RCC 7860 (cell line): Measurements from ENCODE around the gene SPTSSB.

ENCODE experiments used
- DNase-seq: peaks from one replicate; pipeline ENCODE4 v3.0.0-alpha.2; 2015; ENCODE audit warnings: low spot score
- FAIRE-seq: peaks from 2 replicates; lab custom pipeline; 2012; peaks lifted over from hg19 to GRCh38; lab: Jason Lieb, UNC

SPTSSB gene

GRCh38 chr3:161342629-161343028 lies 28.7 kb downstream of the SPTSSB start:
- DNase-seq: no peak
- no peak for FAIRE-seq

DNA sequence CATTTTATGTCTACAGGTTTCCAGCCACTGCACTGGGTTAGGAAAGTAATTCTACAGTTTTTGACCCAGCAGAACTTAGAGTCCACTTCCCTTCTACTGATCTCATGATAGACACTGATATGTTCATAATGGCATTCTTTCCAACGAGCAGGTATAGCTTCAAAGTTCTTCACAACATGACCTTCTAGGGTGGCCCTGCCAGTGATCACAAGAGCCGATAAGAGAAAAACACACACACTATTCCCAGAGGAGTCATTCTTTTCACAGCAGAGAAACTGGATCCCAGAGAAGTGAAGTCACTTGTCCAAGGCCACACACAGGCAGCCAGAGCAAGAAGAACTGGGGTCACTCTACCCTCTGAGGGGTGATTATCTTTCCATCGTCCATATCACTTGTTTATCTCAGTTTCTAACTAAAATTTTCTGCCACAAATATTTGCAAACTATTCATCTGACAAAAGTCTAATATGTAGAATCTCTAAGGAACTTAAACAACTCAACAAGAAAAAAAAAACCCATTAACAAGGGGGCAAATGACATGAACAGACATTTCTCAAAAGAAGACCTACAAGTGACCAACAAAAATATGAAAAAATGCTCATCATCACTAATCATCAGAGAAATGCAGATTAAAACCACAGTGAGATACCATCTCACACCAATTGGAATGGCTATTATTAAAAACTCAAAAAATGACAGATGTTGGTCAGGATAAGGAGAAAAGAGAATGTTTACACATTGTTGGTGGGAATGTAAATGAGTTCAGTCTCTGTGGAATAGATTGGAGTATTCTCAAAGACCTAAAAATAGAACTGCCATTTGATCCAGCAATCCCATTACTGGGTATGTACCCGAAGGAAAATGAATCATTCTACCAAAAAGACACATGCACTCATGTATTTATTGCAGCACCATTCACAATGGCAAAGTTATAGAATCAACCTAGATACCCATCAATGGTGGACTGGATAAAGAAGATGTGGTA lies 31.5 kb downstream of the SPTSSB start:
- FAIRE-seq: no peak
- no peak for DNase-seq

- DNase-seq: no peak
- no peak for FAIRE-seq
Measured at GRCh38 chr3:161337311-161337710, 34.0 kb downstream of the SPTSSB start.

DNA sequence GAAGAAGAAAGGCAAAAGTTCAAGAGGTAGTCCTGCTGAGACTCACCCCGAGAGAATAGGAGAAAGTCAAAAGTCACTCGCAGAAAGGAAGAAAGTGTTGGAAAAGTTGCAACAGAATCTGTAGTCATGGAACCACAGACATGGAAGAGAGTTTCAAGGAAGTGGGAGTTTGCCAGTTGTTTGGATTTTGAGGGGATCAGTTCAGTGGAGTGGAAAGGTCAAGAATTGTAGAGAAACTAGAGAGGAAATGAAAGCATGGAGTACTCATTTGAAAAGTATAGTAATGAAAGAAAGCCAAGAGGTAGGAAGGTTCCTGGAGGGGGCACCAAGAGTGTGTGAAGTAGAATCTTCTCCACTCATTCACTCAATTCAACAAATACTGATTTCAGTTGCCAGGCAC lies 34.7 kb downstream of the SPTSSB start:
- FAIRE-seq: no peak
- no peak for DNase-seq

- no peak for FAIRE-seq
- DNase-seq: no peak
Measured at GRCh38 chr3:161333696-161334095, 37.6 kb downstream of the SPTSSB start.

DNA sequence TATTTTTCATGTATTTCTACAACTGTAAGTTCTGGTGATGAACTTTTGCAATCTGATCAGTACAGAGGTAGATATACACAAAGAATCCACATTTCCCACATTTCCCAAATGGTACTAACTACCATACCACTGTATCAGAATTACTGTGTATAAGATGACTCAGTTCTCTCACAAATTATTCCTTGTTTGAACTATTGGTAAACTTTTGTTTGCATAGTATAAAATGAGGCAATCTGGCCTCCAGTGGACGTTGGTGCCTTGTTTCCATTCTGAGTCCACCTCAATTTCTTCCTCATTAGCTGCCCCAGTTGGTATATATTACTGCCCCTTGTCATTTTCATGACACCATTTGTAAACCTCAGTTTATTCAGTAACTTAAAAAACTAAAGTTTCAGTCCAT lies 38.5 kb downstream of the SPTSSB start:
- no peak for FAIRE-seq
- no peak for DNase-seq

GRCh38 chr3:161325059-161325458 lies 46.3 kb downstream of the SPTSSB start:
- DNase-seq: no peak
- FAIRE-seq: no peak

DNA sequence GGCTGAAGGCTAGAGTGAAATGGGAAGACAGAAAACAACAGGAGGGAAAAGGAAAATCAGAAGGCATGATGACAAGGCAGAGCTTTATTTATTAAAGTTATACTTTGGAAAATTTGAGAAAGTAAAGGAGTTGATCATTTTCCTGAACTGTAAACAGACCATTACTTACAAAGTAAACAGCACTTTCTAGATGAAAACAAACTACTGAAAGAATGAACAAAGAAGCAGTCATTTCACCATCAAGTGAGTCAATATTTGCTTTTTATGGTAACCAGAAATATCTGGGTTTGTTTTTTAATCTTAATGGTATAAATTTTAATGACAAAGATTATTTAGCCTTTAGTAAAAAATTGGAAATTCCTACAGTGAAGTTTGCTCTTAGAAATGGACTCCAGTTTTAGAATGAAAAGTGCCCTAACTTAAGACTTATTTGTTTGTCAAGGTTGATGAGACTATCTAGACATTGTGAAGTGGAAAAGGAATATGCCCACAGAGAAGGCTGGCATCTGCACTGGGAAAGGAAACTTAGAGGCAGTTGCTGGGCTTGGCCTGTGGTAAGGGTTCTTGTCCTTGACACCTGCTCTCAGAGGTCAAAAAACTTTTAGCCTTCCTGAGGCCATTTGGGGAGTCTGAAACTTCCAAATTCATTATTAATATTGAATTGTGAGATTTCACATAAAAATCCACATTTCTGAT lies 47.2 kb downstream of the SPTSSB start:
- no peak for FAIRE-seq
- no peak for DNase-seq

- no peak for FAIRE-seq
- no peak for DNase-seq
Measured at GRCh38 chr3:161322781-161323568, 48.3 kb downstream of the SPTSSB start.

GRCh38 chr3:161320837-161321236 lies 50.5 kb downstream of the SPTSSB start:
- no peak for DNase-seq
- FAIRE-seq: no peak

DNA sequence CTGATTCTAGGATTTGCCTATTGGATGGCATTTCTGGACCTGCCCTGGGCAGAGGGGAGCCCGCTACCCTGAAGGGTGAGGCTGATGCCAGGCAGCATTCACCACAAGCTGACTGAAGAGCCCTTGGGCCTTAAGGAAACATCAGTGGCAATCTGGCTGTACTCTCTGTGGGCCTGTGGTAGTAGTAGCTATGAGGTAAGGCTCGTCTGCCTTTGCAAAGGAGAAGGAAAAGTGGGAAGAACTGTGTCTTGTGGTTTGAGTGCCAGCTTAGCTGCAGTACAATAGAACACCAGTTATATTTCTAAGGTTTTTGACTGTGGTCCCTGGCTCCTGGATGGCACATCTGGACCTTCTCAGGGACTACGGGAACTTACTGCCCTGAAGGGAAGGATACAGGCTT lies 51.5 kb downstream of the SPTSSB start:
- no peak for FAIRE-seq
- no peak for DNase-seq

GRCh38 chr3:161317077-161317476 lies 54.2 kb downstream of the SPTSSB start:
- DNase-seq (no peak), FAIRE-seq (no peak)

- FAIRE-seq (no peak), DNase-seq (no peak)
Measured at GRCh38 chr3:161316006-161316689, 55.2 kb downstream of the SPTSSB start.

- DNase-seq (no peak), FAIRE-seq (no peak)
Measured at GRCh38 chr3:161314836-161315395, 56.4 kb downstream of the SPTSSB start.

DNA sequence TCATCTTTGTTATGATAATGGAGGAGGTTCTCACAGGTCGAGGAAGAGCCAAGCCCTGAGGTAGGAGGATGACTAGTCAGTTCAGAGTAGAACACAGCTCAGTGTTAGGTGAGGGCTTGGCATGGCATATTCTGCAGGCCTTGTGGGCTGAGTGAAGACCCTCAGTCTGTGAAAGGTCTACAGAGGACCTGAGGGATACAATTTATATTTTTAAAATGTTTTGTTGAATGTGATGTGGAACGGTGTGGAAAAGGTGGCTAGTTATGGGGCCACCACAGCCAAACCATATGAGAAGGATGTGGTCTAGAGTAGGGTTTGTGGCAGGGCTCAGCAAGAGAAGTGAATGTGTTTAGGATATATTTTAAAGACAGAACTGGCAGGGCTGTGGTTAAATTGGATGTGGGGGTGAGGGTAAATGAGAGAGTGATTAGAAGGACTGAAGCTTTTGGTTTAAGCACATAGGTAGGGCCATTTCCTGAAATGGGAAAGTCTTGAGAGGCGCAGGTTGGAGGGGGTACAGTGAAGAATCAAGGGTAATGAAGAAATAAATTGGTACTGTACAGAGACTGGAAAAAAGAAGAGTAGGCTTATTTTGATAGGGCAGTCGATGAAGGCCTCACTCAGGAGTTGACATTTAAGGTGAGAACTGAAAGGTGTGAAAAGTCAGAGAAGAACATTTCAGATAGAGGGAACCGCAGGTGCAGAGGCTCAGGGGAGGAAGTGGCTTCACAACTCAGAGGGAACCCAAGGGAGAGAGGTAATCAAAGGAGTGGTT lies 60.5 kb downstream of the SPTSSB start:
- DNase-seq: no peak
- FAIRE-seq: no peak

DNA sequence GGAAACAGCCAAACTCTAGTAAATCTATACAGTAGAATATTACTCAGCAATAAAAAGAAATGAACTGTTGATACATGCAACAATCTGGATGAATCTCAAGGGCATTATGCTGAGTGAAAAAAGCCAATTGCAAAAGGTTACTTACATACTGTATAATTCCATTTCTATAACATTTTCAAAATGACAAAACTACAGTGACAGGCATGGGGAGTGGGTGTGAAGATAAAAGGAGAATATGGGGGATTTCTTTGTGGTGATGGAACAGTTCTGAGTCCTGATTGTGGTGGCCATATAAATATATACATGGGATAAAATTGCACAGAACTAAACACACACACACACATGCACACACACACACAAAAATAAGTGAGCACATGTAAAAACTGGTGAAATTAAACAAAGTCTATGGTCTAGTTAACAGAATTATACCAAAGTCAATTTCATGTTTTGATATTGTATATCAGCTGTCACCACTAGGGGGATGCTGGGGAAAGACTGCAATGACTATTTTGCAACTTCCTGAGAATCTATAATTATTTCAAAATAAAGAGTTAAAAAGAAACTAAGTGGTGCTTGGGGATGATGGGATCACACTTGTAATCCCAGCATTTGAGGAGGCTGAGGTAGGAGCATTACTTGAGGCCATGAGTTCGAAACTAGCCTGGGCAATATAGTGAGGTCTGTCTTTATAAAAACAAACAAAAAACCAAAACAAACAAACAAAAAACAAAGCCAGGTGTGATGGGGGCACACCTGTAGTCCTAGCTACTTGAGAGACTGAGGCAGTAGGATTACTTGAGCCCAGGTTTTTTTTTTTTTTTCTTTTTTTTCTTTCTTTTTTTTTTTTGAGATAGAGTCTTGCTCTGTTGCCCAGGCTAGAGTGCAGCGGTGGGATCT lies 66.0 kb downstream of the SPTSSB start:
- no peak for FAIRE-seq

DNA sequence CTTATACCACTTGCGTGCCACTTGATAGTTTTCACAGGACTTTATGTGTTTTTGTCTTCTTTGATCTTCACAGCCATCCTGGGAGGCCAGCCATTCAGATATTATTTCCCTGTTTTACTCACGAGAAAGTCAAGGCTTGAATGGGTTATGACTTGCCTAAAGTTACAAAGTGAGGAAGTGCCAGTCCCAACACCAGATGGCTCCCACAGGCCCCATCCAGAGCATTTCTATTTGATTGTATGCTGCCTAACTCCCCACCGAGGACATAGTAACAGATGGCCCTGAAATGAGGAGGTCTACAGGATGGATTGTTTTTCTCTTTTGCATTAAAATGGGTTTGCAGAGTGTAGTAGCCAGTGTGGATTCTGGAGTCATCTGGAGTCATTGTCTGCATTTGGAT lies 74.5 kb downstream of the SPTSSB start:
- FAIRE-seq: no peak
- DNase-seq: no peak

More for the DNA sequence above, 66.0 kb downstream of the SPTSSB start:
- DNase-seq: no peak

DNA sequence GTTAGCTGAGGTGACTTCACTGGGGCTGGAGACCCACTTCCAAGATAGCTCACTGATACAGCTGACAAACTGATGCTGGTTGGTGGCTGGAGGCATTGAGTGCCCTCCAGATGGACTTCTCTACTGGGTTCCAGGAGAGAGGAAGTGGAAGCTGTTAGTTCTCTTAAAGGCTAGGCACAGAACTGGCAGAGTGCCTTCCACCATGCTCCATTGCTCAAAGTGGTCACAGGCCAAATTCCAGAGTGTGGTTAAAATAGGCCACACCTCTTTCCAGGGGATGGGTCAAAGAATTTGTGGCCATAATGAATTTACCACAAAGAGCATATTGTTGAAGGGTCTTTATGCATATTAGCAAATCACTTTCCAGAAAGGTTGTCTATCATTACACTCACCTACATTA lies 76.0 kb downstream of the SPTSSB start:
- FAIRE-seq (peak; percentile 82), DNase-seq (peak; percentile 43)
